ENCODE data around the gene MRPL24. TPM values are rescaled to one million over a fixed set of nuclear protein-coding genes. Genes with fewer than 3 reads are reported as not detected.
A peak's percentile ranks its signal among the peaks of the same experiment; 100 is the strongest.

Gene MRPL24
- total and polyA plus RNA-seq, 2 of the 13 experiments (the other 11 are each of a cell fraction or from before 2014, with no cell fraction given), result 38.1 to 42.9 TPM

DNA sequence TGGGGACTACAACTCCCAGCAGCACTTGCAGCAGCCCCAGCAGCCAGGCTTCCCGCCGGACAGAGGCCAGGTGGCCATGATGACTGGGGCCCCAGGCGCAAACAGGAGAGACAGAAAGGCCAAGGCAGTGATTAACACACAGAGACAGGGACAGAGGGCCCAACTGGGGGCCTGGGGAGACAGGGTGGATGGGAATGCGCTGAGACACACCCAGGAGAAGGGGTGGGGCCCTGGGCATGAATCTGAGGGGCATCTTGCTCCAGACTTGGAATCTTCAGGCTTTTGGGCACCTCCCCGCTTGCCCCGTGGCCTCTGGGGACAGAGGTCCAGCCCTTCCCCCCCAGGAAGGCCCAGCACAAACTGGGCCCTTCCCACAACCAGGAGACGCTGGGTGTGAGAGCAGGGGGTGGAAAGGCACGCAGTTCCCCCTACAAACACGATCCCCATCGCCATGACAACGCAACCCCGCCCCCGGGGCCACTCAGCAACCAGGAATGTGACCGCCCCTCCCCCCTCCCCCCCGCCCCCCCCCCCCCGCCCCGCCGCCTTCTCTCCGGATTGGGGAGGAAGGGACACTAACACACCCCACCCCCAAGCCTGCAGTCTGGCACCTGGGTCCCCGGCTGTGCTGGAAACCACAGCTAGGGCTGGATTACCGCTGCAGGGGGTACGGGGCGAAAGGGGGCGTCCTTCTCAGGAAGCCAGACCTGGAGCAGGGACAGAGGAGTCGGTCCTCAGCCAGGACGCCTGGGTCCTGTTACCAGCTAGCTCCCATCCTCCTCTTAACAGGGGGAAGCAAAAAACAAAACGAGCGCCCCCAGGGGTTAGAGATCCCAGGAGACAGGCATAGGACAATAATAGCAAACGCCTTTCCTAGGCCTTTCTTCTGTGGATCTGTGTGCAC is 6.1 kb upstream of the MRPL24 start (continued):
- TF ChIP-seq ZFYVE20 (CRISPR knock-in tag; IDR thresholded peaks at IDR 0.05; ENCODE audit: borderline replicate concordance, low read depth) (no peak), ZNF530 (CRISPR knock-in tag; IDR thresholded peaks at IDR 0.05; ENCODE audit: low read depth) (no peak), HDAC2 (CRISPR knock-in tag; IDR thresholded peaks at IDR 0.05) (0 out of 2 replicates have a peak, but pooled peaks have one; percentile 25), ZNF768 (CRISPR knock-in tag; IDR thresholded peaks at IDR 0.05) (peak; percentile 80; the same call in 1 of the 2 replicates), ZNF775 (CRISPR knock-in tag; IDR thresholded peaks at IDR 0.05; ENCODE audit: borderline replicate concordance) (no peak), ZNF343 (CRISPR knock-in tag; IDR thresholded peaks at IDR 0.05) (no peak), ZNF121 (CRISPR knock-in tag; IDR thresholded peaks at IDR 0.05) (peak; percentile 66; the same call in 1 of the 2 replicates), ZNF724P (CRISPR knock-in tag; IDR thresholded peaks at IDR 0.05; ENCODE audit: borderline replicate concordance) (no peak), SUZ12 (IDR thresholded peaks at IDR 0.05; ENCODE audit: low read depth, low read length) (peak; percentile 44; the same call in 1 of the 2 replicates), ZNF260 (CRISPR knock-in tag; IDR thresholded peaks at IDR 0.05; ENCODE audit: borderline replicate concordance, low read depth) (no peak), SAP130 (CRISPR knock-in tag; IDR thresholded peaks at IDR 0.05; ENCODE audit: low read depth) (peak; percentile 77), POLR2AphosphoS2 (IDR thresholded peaks at IDR 0.05; ENCODE audit: low read depth, low read length) (no peak), ZNF747 (CRISPR knock-in tag; IDR thresholded peaks at IDR 0.05; ENCODE audit: borderline replicate concordance) (peak; percentile 47; the same call in 1 of the 2 replicates), ZNF232 (CRISPR knock-in tag; IDR thresholded peaks at IDR 0.05; ENCODE audit: borderline replicate concordance) (no peak), RBAK (CRISPR knock-in tag; IDR thresholded peaks at IDR 0.05) (no peak), TEAD2 (CRISPR knock-in tag; IDR thresholded peaks at IDR 0.05) (no peak), EEA1 (CRISPR knock-in tag; IDR thresholded peaks at IDR 0.05; ENCODE audit: borderline replicate concordance) (no peak), TBX3 (IDR thresholded peaks at IDR 0.05; ENCODE audit: borderline replicate concordance) (peak; percentile 32; the same call in 1 of the 2 replicates), ZNF766 (CRISPR knock-in tag; IDR thresholded peaks at IDR 0.05; ENCODE audit: borderline replicate concordance) (no peak)
- TF ChIP-seq, protein P1, sequence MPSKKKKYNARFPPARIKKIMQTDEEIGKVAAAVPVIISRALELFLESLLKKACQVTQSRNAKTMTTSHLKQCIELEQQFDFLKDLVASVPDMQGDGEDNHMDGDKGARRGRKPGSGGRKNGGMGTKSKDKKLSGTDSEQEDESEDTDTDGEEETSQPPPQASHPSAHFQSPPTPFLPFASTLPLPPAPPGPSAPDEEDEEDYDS (CRISPR knock-in tag; IDR thresholded peaks at IDR 0.05), result no peak
- TF ChIP-seq, protein P2, sequence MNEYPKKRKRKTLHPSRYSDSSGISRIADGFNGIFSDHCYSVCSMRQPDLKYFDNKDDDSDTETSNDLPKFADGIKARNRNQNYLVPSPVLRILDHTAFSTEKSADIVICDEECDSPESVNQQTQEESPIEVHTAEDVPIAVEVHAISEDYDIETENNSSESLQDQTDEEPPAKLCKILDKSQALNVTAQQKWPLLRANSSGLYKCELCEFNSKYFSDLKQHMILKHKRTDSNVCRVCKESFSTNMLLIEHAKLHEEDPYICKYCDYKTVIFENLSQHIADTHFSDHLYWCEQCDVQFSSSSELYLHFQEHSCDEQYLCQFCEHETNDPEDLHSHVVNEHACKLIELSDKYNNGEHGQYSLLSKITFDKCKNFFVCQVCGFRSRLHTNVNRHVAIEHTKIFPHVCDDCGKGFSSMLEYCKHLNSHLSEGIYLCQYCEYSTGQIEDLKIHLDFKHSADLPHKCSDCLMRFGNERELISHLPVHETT (CRISPR knock-in tag; conservative IDR thresholded peaks at IDR 0.05), result 0 out of 2 replicates have a peak, but pooled peaks have one; percentile 38
- TF ChIP-seq, protein P3, sequence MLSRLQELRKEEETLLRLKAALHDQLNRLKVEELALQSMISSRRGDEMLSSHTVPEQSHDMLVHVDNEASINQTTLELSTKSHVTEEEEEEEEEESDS (CRISPR knock-in tag; IDR thresholded peaks at IDR 0.05; ENCODE audit: borderline replicate concordance), result no peak

All from HepG2 (cell line).